ENCODE data around the gene UMODL1.

DNA sequence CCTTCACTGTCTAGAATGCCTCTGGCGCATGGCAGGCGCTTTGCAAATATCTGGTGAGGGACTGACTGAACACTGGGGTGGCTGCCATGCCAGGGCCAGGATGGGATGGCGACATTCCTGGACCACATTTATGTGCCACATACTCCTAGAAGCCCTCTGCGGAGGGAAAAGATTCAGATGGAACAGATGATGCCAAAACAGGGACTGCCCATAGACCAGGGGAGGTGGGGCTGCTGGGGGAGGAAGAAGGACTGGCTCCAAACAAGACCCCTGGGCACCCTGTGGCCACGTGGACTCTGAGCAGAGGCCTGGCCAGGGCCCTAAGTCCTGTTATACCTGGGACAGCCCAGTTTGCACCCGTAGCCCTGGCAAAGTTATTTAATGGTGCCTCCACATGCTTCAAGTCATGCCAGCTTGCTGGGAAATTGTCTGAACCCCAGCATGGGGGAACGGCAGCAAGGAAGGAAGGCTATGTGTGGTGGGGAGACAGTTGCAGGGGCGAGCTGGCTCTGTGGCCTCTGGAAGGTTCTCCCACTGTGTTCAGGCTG, 44.1 kb downstream of the UMODL1 start:
- TF ChIP-seq, protein P1, sequence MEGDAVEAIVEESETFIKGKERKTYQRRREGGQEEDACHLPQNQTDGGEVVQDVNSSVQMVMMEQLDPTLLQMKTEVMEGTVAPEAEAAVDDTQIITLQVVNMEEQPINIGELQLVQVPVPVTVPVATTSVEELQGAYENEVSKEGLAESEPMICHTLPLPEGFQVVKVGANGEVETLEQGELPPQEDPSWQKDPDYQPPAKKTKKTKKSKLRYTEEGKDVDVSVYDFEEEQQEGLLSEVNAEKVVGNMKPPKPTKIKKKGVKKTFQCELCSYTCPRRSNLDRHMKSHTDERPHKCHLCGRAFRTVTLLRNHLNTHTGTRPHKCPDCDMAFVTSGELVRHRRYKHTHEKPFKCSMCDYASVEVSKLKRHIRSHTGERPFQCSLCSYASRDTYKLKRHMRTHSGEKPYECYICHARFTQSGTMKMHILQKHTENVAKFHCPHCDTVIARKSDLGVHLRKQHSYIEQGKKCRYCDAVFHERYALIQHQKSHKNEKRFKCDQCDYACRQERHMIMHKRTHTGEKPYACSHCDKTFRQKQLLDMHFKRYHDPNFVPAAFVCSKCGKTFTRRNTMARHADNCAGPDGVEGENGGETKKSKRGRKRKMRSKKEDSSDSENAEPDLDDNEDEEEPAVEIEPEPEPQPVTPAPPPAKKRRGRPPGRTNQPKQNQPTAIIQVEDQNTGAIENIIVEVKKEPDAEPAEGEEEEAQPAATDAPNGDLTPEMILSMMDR (IDR thresholded peaks at IDR 0.05), result no peak
- no peak for TF ChIP-seq POLR2A (IDR thresholded peaks at IDR 0.05)

Measured in testis (tissue), 2 donors.